IPS-18c (cell line): Measurements from ENCODE around the gene CHD5.
"Not testable (repeated sequence)": the region's sequence is repeated elsewhere in the genome, so short reads cannot be mapped to it uniquely, and the experiment has no call there.

ENCODE experiments used
- H3K4me3 ChIP-seq: 2 replicates; pipeline ENCODE4 v1.7.0; 2013; ENCODE audit warnings: low read depth, mild to moderate bottlenecking, low read length, moderate library complexity; ENCODE audit not compliant: insufficient read depth
- H3K9me3 ChIP-seq: one replicate; pipeline ENCODE4 v1.6.1; 2013; ENCODE audit warnings: mild to moderate bottlenecking, low read length, moderate library complexity; ENCODE audit not compliant: control insufficient read depth, insufficient read depth

CHD5 gene

GRCh38 chr1:6180268-6180706, at the start of gene CHD5:
CHD5 (minus strand) TSS chr1:6180321; CDS start chr1:6180023, 298 bp downstream.
- Histone ChIP-seq H3K9me3 (no peaks in the 10 kb centered on the region), H3K4me3 (peak within 1 kb of the TSS; percentile 38)

DNA sequence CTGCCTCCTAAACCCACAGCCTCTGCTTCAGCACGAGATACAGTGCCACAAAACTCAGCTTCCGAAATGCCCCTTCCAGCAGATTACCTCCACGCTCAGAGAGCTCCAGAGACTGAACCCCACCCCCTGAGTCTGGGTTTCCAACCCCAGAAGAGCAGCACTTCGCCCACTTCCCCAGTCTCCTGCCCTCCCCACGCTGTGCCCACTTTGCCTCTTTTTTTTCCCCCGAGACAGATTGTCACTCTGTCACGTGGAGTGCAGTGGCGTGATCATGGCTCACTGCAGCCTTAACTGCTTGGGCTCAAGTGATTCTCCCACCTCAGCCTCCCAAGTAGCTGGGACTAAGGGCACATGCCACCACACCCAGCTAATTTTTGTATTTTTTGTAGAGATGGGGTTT, 45.5 kb upstream of the CHD5 start:
- H3K9me3 ChIP-seq = no peaks in the 10 kb centered on the region
- H3K4me3 ChIP-seq = no peak overlapping the region

DNA sequence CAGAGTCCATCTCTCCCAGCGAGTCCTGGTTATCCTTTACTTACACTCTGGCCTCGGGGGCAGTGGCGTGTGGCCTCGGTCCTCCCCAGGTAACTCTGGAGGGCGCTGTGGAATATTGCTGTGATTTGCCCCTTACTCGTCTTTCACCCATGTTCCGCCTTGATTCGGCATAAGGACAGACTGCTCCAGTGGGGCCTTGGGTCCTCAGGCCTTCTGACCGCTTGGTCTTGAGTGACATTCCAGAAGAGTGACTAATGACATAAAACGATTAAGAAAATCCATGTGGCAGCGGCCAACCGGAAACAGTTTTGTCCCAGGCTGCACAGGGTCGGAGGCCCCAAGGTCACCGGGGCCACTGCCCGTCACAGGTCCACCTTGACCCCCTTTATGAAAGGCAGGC, 44.6 kb upstream of the CHD5 start:
- Histone ChIP-seq H3K4me3 (no peak overlapping the region), H3K9me3 (no peaks in the 10 kb centered on the region)

DNA sequence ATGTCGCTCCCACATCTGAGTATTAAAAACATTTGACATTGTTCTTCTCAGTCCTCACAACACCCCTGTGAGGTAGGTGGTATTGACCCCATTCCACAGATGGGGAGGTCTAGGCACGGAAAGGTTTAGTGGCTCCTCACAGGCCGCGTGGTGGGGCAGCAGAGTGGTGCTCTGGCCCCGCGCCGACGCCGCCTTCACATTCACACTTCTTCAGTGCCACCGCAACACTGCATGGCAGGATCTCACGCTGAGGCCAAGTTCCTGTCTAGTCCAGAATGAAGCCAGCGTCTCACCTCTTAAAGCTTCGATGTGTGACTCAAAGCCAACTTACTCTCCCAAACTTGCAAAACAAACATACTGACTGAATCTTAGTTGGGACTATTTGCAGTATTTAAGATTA, 43.5 kb upstream of the CHD5 start:
- no peaks in the 10 kb centered on the region for H3K9me3 ChIP-seq
- H3K4me3 ChIP-seq = no peak overlapping the region

DNA sequence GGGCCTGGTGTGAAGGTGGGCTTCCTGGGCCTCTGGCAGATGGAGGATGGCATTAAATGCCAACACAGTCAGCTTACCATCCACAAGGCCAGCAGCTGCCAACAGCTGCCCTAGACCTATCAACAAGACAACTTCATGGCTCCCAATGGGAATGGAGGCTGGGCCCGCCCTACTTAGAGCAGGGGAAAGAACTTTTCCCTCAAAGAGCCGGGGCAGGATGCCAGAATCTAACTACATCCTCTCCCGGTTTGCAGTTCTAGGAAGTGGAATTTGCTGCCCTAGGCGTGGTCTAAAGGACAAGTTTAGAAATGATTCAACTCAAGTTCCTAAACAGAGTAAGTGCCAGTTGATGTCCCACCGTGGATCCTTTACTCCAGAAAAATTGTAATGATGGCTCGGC, 42.5 kb upstream of the CHD5 start:
- Histone ChIP-seq H3K4me3 (no peak overlapping the region), H3K9me3 (no peaks in the 10 kb centered on the region)

DNA sequence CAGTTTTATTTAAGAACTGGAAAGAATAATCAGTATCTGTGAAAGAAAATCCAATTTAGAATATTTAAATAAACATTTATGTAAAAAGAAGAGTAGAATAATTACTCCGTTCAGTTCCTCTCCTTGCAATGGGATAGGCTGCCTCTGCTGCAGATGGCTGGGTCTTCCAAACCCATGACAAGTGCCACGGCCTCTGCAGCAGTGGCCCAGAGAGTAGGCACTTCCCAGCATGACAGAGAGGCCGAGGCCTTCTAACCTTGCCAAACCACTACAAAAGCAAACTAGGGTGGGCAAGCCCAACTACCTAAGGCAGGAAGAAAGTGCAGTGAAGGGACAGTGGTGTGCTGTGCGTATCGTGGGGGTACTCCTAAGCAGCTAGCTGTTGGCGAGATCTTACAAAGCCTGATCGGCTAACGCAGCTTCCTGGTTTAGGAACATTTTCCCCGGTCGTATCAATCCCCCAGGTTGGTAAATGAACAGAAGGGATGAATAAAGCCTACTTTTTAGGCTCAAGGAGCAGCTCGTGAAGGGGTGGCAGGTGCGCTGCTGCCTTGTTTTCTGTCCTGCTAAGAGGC, 41.2 kb upstream of the CHD5 start:
- Histone ChIP-seq H3K9me3 (peaks cover 2% of the 10 kb centered on the region), H3K4me3 (no peak overlapping the region)

DNA sequence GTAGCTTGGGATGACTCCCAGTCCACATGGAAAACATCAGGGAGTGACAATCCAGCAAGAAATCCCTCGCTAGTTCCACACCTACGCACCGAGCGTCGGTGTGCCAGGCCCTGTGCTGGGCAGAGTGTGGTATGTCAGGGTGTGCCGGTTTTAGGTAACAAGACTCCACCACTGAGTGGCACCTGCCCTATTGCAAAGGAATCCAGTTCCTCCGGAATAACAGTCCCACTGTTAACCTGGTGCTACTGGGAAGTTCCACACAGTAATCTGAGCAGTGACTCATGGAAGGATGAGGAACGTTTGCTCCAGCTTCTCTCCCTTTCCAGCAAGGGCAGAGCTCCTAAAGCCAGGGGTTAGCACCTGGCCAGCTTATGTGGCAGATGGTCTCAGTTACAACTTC, 40.1 kb upstream of the CHD5 start:
- Histone ChIP-seq H3K9me3 (peaks cover 2% of the 10 kb centered on the region), H3K4me3 (no peak overlapping the region)

GRCh38 chr1:6219641-6220040, 39.5 kb upstream of the CHD5 start:
- not testable (repeated sequence) for H3K4me3 ChIP-seq, H3K9me3 ChIP-seq

DNA sequence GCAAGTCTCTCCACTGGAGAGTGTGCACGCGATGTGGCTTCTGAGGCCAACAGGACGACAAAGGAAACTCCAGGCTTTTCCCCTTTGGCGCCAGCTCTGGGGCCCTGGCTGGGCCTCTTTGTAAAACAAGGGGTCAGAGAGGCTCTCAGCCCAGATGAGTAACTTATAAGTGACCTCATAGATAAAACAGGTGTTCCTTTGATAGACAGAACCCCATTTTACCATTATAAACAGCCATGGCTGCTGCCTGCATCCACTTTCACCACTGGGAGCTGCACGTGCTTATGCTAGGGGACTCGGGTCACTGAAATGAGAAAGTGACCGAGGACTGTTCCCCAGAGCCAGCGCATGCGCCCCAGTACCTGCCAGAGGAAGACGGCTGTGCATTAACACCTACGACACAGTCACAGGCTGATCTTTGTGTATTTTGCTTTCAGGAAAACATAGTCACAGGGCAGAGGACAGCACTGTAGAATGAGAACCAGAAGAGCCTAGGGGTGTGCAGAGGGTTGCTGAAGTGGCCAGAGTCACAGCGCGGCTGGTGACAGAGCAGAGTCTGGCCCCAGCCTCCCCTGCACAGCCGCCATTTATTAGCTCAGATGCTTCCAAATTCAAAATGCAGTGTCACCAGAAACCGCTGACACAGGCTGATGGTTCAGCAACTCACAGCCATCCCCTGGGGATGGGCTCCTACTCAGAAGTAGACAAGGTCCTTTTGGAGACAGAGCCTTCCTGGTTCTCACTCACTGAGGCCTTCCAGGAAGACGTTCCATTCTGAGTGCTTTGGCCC, 38.4 kb upstream of the CHD5 start:
- no peak overlapping the region for H3K4me3 ChIP-seq
- peaks cover 2% of the 10 kb centered on the region for H3K9me3 ChIP-seq

GRCh38 chr1:6212193-6212959, 32.3 kb upstream of the CHD5 start:
- H3K4me3 ChIP-seq = no peak overlapping the region

GRCh38 chr1:6211731-6212130, 31.6 kb upstream of the CHD5 start:
- Histone ChIP-seq H3K9me3 (no peaks in the 10 kb centered on the region), H3K4me3 (no peak overlapping the region)

More at GRCh38 chr1:6212193-6212959, 32.3 kb upstream of the CHD5 start:
- H3K9me3 ChIP-seq = peaks cover under 1% of the 10 kb centered on the region

- Histone ChIP-seq H3K4me3 (no peak overlapping the region; the same call in 1 of the 2 replicates), H3K9me3 (no peaks in the 10 kb centered on the region)
Measured at GRCh38 chr1:6210591-6211355, 30.7 kb upstream of the CHD5 start.

DNA sequence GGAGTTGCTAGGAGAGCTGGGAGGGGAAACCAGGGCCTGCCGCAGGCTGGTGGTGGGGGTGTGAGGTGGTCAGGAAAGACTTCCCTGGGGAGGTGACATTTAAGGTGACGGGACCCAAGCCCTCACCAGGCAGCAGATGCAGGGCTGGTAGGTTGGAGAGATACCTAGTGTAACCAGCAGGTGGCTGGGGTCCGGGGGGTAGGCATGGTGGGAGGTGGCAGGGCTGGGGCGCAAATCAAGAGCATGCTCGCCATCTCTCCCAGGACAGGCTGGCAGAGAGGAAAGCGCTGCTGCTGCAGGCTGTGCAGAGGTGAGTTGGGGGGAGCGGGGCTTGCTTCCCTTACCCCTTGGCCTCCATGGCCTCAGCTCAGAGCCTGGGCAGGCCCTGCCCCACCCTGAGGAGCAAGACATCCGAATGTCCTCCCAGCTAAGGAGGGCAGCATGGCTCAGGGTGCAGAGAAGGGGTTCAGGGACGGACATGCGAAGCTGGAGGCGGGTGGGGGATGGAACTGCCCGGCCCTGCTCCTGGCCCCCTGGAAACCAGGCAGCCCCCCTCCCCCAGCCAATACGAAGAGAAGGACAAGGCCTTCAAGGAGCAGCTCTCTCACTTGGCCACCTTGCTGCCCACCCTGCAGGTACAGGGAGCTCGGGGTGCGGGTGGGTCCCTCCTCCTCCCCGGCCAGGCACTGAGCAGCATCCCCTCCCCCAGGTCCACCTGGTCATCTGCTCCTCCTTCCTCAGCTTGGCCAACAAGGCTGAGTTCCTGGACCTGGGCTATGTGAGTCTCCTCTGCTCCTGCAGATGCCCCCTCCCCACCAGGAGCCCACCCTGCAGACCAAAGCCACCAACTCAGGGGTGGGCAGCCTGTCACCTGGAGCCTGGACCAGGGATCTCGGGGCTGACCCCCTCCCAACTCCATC, 29.8 kb upstream of the CHD5 start:
- Histone ChIP-seq H3K9me3 (no peaks in the 10 kb centered on the region), H3K4me3 (peak overlapping the region; percentile 58)

DNA sequence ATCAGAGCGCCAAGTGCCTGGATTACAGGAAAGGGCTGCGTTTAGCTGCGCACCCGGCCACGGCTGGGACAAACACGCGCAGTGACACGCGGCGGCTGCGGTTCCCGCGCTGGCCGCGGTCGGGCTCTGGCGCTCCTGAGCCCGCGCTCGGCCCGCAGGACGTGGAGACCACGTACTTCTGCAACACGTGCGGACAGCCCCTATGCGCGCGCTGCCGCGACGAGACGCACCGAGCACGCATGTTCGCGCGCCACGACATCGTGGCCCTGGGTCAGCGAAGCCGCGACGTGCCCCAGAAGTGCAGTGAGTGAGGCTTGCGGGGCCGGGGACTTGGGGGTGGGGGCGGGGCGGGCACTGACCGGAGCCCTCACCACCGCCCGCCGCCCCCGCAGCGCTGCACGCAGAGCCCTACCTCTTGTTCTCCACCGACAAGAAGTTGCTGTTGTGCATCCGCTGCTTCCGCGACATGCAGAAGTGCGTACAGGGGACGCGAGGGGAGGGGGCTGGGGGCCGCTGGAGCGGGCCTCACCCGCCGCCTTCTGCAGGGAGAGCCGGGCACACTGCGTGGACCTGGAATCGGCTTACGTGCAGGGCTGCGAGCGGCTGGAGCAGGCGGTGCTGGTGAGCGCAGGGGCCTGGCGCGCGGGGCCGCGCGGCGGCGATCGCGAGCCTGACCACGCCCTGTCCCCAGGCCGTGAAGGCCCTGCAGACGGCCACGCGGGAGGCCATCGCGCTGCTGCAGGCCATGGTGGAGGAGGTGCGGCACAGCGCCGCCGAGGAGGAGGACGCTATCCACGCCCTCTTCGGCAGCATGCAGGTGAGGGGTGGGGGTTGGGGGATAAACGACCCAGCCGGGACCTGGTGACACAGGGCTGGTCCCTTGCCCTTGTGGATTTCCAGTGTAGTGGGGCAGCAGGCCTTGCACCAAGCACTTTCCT, 28.9 kb upstream of the CHD5 start:
- H3K4me3 ChIP-seq = peak overlapping the region; percentile 58

DNA sequence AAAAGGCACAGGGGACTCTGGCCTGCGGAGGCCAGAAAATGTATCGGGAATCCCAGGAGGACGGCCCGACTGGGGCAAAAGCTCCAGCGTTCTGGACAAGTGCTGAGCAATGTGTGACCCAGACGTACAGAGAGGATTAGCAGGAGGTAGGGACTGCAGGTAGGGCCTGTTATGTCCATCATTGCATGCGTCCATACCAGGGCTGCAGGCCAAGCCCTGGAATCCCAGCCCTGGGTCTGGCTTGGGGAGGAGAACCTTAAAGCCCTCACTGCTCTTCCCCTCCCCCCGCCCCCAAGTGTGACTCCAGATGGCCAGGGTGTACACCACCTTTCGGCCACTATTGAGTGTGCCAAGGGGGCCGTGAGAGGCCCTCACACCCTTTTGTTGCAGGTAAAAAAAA, 27.8 kb upstream of the CHD5 start:
- Histone ChIP-seq H3K9me3 (no peaks in the 10 kb centered on the region), H3K4me3 (no peak overlapping the region; the same call in 1 of the 2 replicates)

More for the DNA sequence above, 28.9 kb upstream of the CHD5 start:
- no peaks in the 10 kb centered on the region for H3K9me3 ChIP-seq
